Measurements from ENCODE around the gene DHRS1.

Gene DHRS1

DNA sequence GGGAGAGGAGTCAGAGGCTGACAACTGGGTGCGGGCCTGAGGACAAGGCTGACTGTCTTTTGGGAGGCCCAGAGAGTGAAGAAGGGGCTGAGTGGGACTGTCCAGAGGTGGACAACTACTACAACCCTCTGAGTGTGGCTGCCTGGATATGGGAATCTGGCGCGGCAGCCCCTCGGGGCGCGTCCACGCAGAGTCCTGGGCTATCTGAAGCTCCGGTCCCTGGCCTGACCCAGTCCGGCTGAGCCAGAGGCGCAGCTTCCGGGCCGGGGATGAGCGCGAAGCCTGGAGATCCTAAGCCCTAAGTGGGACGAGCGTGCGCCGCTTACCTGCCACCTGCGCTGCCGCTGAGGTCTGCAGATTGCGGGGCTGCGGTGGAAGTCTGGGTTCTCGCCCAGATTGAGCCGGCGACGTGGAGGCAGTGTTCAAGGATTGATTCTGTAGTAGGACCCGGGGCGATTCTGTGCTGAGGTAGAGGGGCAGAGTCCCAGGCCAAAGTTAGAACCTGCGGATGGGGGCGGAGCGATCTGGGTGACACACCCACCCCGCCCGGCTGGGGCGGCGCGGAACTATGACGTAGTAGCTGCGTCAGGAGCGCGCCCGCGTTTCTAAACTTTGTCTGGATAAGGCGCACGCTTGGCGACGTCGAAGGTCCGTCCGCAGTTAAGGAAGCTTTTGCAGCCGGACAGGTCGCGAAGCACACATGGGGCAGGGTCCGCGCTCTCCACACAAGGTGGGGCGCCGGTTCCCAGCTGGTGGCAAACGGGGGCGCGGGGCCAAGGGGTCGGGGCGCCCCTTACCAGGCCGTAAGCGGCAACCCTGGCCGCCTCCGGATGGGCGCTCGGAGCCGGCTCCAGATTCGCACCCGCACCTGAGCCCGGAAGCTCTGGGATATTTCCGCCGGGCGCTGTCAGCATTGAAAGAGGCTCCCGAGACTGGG is at the start of gene DHRS1, which contains the start of gene NOP9:
Gene DHRS1, minus strand, starts transcription at position 526 of the 937 bp plus-strand sequence. CDS start 674 bp downstream, outside the sequence.
Gene NOP9, plus strand, starts transcription at position 596 of the 937 bp plus-strand sequence. Its CDS starts 105 bp downstream, at position 701.
- DNase-seq = peak; percentile 94
- Mint-ChIP-seq H3K9me3 (no peaks in the 10 kb centered on the region), H3K27me3 (peaks cover 5% of the 10 kb centered on the region), H3K36me3 (peaks cover 37% of the 10 kb centered on the region), H3K27ac (peak within 1 kb of the TSS; percentile 93), H3K4me3 (peak within 1 kb of the TSS; percentile 93), H3K4me1 (peaks cover 58% of the 10 kb centered on the region)
- CTCF ChIA-PET = interaction anchor here (1.3 to 8.3 kb wide), 8 partner anchors 10 to 132 kb away, joined by 4 to 223 read pairs (median 11); partner anchors contain the start of genes CIDEB, LTB4R, LTB4R2 and MDP1

DNA sequence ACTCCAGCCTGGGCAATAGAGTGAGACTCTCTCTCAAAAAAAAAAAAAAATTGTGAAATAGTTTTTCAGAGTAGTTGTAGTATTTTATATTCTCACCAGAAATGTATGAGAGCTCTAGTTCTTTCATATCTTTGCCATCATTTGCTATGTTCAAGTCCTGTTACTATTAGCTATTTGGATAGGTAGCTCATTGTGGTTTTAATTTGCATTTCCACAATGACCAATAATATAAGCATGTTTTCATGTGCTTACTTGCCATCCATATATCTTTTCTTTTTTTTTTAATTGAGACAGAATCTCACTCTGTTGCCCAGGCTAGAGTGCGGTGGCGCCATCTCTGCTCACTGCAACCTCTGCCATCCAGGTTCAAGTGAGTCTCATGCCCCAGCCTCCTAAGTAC is 48.6 kb upstream of the DHRS1 start:
- no peak for DNase-seq
- Mint-ChIP-seq H3K4me3 (no peak overlapping the region), H3K36me3 (no peaks in the 10 kb centered on the region), H3K27me3 (peaks cover 65% of the 10 kb centered on the region), H3K9me3 (no peaks in the 10 kb centered on the region), H3K27ac (no peak overlapping the region), H3K4me1 (no peaks in the 10 kb centered on the region)
- CTCF ChIA-PET = interaction anchor here (1.2 to 1.5 kb wide), 2 partner anchors 34 to 74 kb away, joined by 3 to 4 read pairs; no protein-coding TSS in a partner anchor

DNA sequence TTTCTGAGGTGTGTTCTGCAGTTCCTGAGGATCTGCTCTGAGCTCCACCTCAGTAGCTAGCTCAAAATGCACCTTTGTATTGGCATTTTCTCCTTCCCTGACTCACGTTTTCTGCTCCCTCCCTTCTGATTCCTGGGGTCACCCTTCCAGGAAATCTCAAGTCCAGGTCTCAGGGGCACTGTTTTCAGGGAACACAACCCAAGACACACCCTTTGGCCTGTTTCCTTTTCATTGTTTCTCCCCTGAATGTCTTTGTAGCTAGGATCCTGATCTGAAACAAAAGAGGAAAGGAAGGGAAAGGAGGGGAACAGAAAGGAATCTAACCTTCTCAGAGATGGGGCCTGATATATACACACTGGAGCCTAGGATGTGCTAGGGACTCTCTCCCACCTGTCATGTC is 47.6 kb upstream of the DHRS1 start:
- Mint-ChIP-seq H3K27ac (no peak overlapping the region), H3K9me3 (no peaks in the 10 kb centered on the region), H3K36me3 (no peaks in the 10 kb centered on the region), H3K27me3 (peaks cover 56% of the 10 kb centered on the region), H3K4me1 (no peaks in the 10 kb centered on the region), H3K4me3 (no peak overlapping the region)
- DNase-seq = no peak
- CTCF ChIA-PET = interaction anchor here (1.5 to 1.6 kb wide), 2 partner anchors 14 to 75 kb away, joined by 4 to 5 read pairs; no protein-coding TSS in a partner anchor

DNA sequence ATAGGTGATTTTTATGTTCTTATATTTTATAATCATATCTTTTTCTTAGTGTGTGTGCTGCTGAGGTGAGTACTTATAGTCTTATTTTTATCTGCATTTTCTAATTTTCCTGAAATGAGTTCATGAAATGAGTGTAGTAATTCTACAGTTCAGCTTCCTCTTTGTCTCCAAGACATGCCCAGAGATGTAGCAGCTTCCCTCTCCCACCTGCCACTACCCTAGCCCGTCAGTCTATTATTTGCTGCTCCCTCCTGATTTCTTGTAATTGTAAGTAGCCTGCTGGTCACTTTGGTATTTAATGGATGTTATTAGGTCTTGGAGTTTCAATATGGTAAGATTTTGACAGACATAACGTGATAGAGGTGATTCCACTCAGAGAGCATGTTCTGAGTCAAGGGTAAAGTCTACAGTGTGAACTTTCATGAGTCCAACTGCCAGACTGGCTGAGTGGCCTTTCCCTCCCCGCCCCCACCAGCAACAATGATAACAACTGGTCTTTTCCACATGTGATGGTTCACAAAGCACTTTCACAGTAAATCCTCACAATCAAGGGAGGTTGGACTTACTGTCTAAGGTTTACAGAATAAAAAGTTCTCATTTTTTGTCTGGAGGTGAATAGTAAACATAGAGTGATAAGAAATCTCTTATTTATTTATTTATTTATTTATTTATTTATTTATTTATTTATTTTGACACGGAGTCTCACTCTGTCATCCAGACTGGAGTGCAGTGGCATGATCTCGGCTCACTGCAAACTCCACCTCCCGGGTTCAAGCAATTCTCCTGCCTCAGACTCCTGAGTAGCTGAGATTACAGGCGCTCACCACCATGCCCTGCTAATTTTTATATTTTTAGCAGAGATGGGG is 44.4 kb upstream of the DHRS1 start:
- CTCF ChIA-PET = interaction anchor here (1.6 to 1.7 kb wide), 2 partner anchors 11 to 92 kb away, joined by 7 to 10 read pairs; no protein-coding TSS in a partner anchor
- Mint-ChIP-seq H3K4me1 (peaks cover 12% of the 10 kb centered on the region), H3K27me3 (peaks cover 45% of the 10 kb centered on the region), H3K36me3 (peaks cover 3% of the 10 kb centered on the region), H3K9me3 (no peaks in the 10 kb centered on the region), H3K4me3 (no peak overlapping the region), H3K27ac (no peak overlapping the region)
- no peak for DNase-seq

DNA sequence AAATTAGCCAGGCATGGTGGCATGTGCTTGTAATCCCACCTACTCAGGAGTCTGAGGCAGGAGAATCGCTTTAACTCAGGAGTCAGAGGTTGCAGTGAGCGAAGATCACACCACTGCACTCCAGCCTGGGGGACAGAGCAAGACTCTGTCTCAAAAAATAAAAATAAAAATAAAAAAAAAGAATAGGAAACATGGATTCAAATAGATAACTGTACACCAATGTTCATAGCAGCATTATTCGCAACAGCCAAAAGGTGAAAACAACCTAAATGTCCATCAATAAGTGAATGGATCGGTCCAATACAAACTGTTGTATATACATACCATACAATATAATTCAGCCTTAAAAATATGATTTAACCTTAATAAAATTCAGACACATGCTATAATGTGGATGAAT is 43.3 kb upstream of the DHRS1 start:
- Mint-ChIP-seq H3K4me1 (peaks cover 23% of the 10 kb centered on the region), H3K4me3 (no peak overlapping the region), H3K27me3 (peaks cover 45% of the 10 kb centered on the region), H3K36me3 (peaks cover 13% of the 10 kb centered on the region), H3K27ac (no peak overlapping the region), H3K9me3 (no peaks in the 10 kb centered on the region)
- DNase-seq = no peak
- CTCF ChIA-PET = no interaction called here

DNA sequence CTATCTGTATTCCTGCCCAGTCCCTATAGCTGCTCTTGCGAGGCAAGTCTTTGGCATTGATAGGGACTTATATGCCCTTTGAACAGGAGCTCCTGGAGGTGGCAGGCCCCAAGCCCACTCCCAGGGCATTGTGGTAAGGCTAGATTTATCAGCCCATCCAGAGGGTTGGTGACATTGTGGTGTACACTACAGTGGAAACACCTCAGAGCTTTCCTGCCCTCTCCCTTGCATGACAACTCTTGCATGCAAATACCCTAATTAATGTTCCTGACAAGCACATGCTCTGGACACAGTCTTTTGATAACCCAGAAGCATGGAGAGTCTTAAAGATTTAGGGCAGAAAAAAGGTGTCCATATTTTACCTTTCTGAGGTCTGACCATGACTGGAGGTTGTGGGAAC is 41.0 kb upstream of the DHRS1 start:
- CTCF ChIA-PET = interaction anchor here (0.6 to 18.8 kb wide), 4 partner anchors 8 to 89 kb away, joined by 3 to 557 read pairs (median 3); partner anchors contain the start of genes CBLN3, CIDEB and KHNYN
- no peak overlapping the region for H3K27ac Mint-ChIP-seq
- no peak overlapping the region for H3K4me3 Mint-ChIP-seq
- DNase-seq = no peak
- no peaks in the 10 kb centered on the region for H3K9me3 Mint-ChIP-seq
- peaks cover 35% of the 10 kb centered on the region for H3K36me3 Mint-ChIP-seq
- peaks cover 42% of the 10 kb centered on the region for H3K27me3 Mint-ChIP-seq
- peaks cover 30% of the 10 kb centered on the region for H3K4me1 Mint-ChIP-seq

DNA sequence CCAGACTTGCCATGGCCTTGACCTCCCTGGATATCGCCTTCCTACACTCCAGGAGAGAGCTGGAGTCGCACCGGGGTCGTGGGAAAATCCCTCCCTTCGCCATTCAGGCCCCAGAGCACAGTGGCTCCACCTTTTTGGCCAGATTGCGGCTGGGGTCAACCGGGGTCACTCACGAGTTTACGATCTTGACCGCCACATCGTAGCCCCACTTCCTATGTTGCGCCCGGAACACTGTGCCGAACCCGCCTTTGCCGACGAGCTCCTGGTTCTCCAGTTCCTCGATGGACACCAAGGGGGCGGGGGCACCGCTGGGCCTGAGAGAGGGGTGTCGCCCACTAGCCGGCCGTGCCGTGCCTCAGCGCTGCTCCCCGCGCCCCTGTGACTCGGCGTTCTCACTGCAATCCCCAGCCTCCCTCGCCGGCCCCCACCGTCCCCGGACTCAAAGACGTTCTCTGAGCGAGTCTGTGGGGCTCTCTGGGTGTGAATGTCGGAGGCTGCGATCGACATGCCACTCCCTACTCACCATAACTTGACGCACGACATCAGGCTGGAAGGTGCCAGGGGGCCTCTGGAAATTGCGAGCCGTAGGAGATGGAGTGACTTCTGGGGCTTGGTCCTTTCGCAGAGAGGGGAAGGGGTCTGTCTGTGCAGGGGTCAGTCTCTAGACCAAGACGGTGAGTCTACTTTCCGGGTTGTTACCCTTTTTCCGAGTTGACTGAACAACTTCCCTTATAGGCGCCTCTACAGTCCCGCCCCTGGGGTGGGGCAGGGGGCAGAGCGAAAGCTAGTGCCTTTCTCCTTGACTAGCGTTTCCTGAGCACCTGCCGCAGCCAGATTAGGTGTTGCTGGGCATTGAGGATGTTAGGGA is 39.9 kb upstream of the DHRS1 start, which contains the start of gene RIPK3:
Gene RIPK3, minus strand, starts transcription at position 708 of the 868 bp plus-strand sequence. Its CDS starts 165 bp downstream, at position 543.
- Mint-ChIP-seq H3K36me3 (peaks cover 41% of the 10 kb centered on the region), H3K27ac (peak within 1 kb of the TSS; percentile 88), H3K4me1 (peaks cover 40% of the 10 kb centered on the region), H3K4me3 (peak within 1 kb of the TSS; percentile 94), H3K27me3 (peaks cover 42% of the 10 kb centered on the region), H3K9me3 (no peaks in the 10 kb centered on the region)
- DNase-seq = peak; percentile 85
- CTCF ChIA-PET = interaction anchor here (0.7 to 18.8 kb wide), 6 partner anchors 7 to 97 kb away, joined by 3 to 557 read pairs (median 3); partner anchors contain the start of genes CBLN3, CIDEB, KHNYN and TINF2

DNA sequence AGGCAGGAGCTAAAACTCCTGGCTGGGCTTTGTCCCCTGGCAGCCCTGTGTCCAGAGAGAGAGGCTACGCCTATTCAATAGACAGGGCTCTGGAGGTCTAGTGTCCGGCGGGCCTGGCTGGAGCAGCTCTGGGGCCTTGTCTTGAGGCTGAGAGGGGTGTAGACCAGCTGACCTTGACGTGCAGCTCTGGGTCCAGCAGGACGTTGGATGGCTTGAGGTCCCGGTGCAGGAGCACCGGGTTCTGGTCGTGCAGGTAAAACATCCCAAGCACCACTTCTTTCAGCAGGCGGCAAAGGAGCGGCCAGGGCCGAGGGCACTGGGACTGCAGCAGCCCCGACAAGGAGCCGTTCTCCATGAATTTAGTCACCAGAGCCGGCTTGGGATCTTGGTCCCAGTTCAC is 39.3 kb upstream of the DHRS1 start:
- H3K36me3 Mint-ChIP-seq = peaks cover 42% of the 10 kb centered on the region
- peak overlapping the region; percentile 94 for H3K4me3 Mint-ChIP-seq
- peaks cover 45% of the 10 kb centered on the region for H3K4me1 Mint-ChIP-seq
- DNase-seq = no peak
- CTCF ChIA-PET = interaction anchor here (0.7 to 18.8 kb wide), 2 partner anchors 9 to 91 kb away, joined by 3 to 557 read pairs; partner anchors contain the start of genes CBLN3 and KHNYN
- H3K9me3 Mint-ChIP-seq = no peaks in the 10 kb centered on the region
- H3K27me3 Mint-ChIP-seq = peaks cover 46% of the 10 kb centered on the region
- H3K27ac Mint-ChIP-seq = no peak overlapping the region

DNA sequence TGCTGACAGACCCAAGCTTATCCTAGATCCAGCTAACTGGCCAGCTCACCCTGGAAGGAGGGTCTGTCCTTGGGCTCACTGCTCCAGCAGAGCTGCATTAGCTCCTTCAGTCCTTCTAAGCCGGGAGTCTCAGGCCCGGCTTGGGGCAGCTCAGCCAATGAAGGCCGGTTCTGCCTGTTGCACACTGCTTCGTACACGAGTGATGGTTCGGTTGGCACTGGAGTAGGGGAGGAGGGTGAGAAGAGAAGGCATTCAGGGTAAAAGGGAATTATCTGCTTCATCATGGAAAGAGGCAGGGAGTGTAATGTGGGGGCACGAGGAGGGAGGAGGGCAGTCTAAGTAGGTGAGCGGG is 38.2 kb upstream of the DHRS1 start:
- DNase-seq = no peak
- Mint-ChIP-seq H3K36me3 (peaks cover 42% of the 10 kb centered on the region), H3K9me3 (no peaks in the 10 kb centered on the region), H3K27ac (no peak overlapping the region), H3K4me3 (peak overlapping the region; percentile 94), H3K4me1 (peaks cover 56% of the 10 kb centered on the region), H3K27me3 (peaks cover 57% of the 10 kb centered on the region)
- CTCF ChIA-PET = interaction anchor here (1.1 to 18.8 kb wide), 3 partner anchors 14 to 92 kb away, joined by 3 to 557 read pairs (median 3); partner anchors contain the start of genes CBLN3, CIDEB and KHNYN

DNA sequence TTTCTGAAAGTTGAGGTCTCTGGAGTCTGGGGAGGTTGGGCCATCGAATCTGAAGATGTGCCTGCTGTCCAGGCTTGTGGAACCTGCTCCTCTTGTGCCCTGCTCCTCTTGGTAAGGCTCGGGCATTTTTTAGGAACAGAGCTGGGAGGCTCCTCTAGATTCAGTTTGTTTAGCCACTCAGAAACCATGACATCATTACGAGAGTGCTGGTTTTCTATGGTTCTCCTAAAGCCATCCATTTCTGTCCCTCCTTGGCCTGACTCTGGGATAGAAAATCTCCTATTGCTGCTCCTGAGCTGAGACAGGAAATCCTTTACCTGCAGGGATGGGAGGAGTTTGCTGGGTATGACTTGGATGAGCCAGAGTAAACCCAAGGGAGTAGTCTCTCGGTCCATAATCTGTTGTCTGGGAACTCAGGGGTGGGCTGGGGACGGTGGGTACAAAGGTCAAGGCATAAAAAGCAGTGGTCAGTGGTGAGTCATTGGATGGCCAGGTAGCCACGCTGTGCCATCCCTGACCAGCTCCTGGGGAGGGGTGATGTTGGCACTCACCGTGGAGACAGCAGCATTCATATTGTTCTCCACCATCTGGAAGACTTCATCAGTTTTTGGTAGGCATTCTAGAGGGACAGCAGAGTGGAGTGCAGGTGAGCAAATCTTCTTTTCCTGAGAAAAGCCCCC is 37.7 kb upstream of the DHRS1 start:
- DNase-seq = no peak
- no peaks in the 10 kb centered on the region for H3K9me3 Mint-ChIP-seq
- peak overlapping the region; percentile 94 for H3K4me3 Mint-ChIP-seq
- CTCF ChIA-PET = interaction anchor here (1.1 to 18.8 kb wide), 3 partner anchors 15 to 92 kb away, joined by 3 to 557 read pairs (median 3); partner anchors contain the start of genes CBLN3, CIDEB and KHNYN
- H3K27me3 Mint-ChIP-seq = peaks cover 62% of the 10 kb centered on the region
- peaks cover 59% of the 10 kb centered on the region for H3K4me1 Mint-ChIP-seq
- peaks cover 42% of the 10 kb centered on the region for H3K36me3 Mint-ChIP-seq
- H3K27ac Mint-ChIP-seq = no peak overlapping the region

DNA sequence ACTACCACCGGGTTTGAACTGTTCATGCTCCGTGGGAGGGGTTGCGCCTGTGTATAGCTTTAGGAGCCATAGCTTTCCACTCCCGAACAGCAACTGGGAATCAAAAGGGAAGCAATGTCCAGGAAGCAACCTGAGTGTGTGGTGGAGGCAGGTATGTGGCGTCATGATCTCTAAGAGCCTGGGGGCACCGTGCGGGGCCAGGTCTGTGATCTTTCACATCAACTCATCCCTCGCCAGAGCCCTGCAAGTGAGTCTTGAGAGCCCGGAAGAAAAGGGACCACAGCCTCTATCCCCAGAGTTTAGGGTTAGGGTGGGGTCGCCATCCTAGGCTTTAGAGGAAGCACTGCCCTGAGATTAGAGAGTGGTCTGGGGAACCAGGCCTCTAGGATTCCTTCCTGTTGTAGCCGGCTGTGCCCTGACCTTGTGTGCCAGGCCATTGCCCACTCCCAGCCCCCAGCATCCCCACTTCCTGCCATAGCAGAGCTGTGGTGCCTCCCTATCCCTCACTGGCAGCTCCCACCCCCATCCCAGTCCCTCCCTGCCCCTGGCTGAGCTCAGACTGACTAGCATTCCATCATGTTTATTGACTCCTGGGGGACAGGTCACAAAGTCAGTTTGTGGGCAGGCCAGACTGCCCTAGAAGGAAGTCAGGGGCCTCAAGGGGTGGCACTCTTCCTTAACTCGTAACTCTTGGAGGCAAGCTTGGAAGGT is 36.0 kb upstream of the DHRS1 start:
- H3K9me3 Mint-ChIP-seq = no peaks in the 10 kb centered on the region
- H3K4me1 Mint-ChIP-seq = peaks cover 71% of the 10 kb centered on the region
- peaks cover 42% of the 10 kb centered on the region for H3K36me3 Mint-ChIP-seq
- H3K27ac Mint-ChIP-seq = no peak overlapping the region
- peaks cover 66% of the 10 kb centered on the region for H3K27me3 Mint-ChIP-seq
- H3K4me3 Mint-ChIP-seq = peak overlapping the region; percentile 29
- CTCF ChIA-PET = interaction anchor here (0.9 to 18.8 kb wide), 4 partner anchors 8 to 94 kb away, joined by 3 to 557 read pairs (median 66); partner anchors contain the start of genes CBLN3, CIDEB, KHNYN and LTB4R
- no peak for DNase-seq
